ENCODE measurements around the gene PIGU. TPM values are rescaled to one million over a fixed set of nuclear protein-coding genes. Genes with fewer than 3 reads are reported as not detected.

The PIGU gene
- total RNA-seq, 1 experiment from 2014 or later: 32.8 TPM

DNA sequence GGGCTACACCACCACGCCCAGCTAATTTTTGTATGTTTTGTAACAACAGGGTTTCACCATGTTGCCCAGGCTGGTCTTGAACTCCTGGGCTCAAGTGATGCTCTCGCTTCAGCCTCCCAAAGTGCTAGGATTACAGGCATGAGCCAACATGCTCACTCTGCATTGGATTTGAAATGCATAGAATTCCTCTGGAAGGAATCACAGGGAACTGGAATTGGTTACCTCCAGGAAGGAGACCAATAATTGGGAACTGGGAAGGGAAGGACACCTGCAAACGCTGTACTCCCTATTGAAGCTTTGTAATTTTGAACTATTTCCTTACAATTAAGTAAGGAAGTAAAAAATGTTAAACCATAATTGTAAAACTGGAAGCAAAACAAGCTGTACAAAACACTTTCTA is 14.9 kb upstream of the PIGU start:
- H3K27ac Mint-ChIP-seq: no peak overlapping the region
- H4K91ac ChIP-seq (ENCODE audit: insufficient read length, low read depth, low read length): no peak overlapping the region
- TF ChIP-seq, protein P1, sequence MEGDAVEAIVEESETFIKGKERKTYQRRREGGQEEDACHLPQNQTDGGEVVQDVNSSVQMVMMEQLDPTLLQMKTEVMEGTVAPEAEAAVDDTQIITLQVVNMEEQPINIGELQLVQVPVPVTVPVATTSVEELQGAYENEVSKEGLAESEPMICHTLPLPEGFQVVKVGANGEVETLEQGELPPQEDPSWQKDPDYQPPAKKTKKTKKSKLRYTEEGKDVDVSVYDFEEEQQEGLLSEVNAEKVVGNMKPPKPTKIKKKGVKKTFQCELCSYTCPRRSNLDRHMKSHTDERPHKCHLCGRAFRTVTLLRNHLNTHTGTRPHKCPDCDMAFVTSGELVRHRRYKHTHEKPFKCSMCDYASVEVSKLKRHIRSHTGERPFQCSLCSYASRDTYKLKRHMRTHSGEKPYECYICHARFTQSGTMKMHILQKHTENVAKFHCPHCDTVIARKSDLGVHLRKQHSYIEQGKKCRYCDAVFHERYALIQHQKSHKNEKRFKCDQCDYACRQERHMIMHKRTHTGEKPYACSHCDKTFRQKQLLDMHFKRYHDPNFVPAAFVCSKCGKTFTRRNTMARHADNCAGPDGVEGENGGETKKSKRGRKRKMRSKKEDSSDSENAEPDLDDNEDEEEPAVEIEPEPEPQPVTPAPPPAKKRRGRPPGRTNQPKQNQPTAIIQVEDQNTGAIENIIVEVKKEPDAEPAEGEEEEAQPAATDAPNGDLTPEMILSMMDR (conservative IDR thresholded peaks at IDR 0.05): no peak
- H3K36me3 Mint-ChIP-seq (ENCODE audit: insufficient read depth in 1 of 3, low read depth in 3 of 3): no peaks in the 10 kb centered on the region
- no peak overlapping the region for H2BK5ac ChIP-seq (ENCODE audit: insufficient read length, low read length)
- no peak overlapping the region for H3K14ac ChIP-seq (ENCODE audit: insufficient read depth, low read length)
- no CpG with 5 or more reads among the region's 3 CpGs for WGBS (ENCODE audit: extremely low coverage, insufficient read length, low lambda C conversion rate)
- no peak overlapping the region for H2AFZ ChIP-seq (ENCODE audit: low read length)
- no peak overlapping the region for H2BK120ac ChIP-seq (ENCODE audit: low read depth, low read length, poor library complexity, severe bottlenecking)
- H3K4ac ChIP-seq (ENCODE audit: low read depth, low read length): no peak overlapping the region
- no peaks in the 10 kb centered on the region for H3K9me3 ChIP-seq (ENCODE audit: control insufficient read depth, low read depth, low read length)
- H3K27me3 ChIP-seq (ENCODE audit: insufficient read depth, low read length): no peaks in the 10 kb centered on the region
- H4K20me1 ChIP-seq (ENCODE audit: control insufficient read depth, insufficient read depth, insufficient read length): no peaks in the 10 kb centered on the region
- no peak overlapping the region for H3K56ac ChIP-seq (ENCODE audit: insufficient read length, low read depth, low read length)
- H3K9ac ChIP-seq (ENCODE audit: extremely low read depth, insufficient read length, low read length): no peak overlapping the region
- no peak overlapping the region for H2AK5ac ChIP-seq (ENCODE audit: insufficient read length, low read length)
- no peak overlapping the region for H4K8ac ChIP-seq (replicated peaks; ENCODE audit: insufficient read length, low read depth, low read length)
- H3K4me1 ChIP-seq (ENCODE audit: insufficient read depth, low read length): no peaks in the 10 kb centered on the region
- no peaks in the 10 kb centered on the region for H3K79me2 ChIP-seq (ENCODE audit: insufficient read depth, low read length)
- no peaks in the 10 kb centered on the region for H3K9me3 Mint-ChIP-seq
- no peak overlapping the region for H2BK20ac ChIP-seq (ENCODE audit: low read depth, low read length, poor library complexity, severe bottlenecking)
- no peaks in the 10 kb centered on the region for H3K23me2 ChIP-seq (ENCODE audit: insufficient read length, low read depth, low read length, poor library complexity, severe bottlenecking)
- DNase-seq: no peak
- H3K23ac ChIP-seq (ENCODE audit: insufficient read length, low read depth, low read length): no peak overlapping the region
- H3K27ac ChIP-seq (ENCODE audit: insufficient read length, low read depth, low read length): no peak overlapping the region
- peaks cover 0 to 3% of the 10 kb centered on the region in 2 experiments; a peak in 1 of 4 replicates for H3K4me1 Mint-ChIP-seq
- peaks cover 2% of the 10 kb centered on the region for H3K27me3 Mint-ChIP-seq (ENCODE audit: low read depth)
- no peak overlapping the region for H4K5ac ChIP-seq (ENCODE audit: insufficient read length, low read depth, low read length)
- no peak overlapping the region for H3T11ph ChIP-seq (ENCODE audit: low read length)
- no peak overlapping the region for H3K4me2 ChIP-seq (ENCODE audit: insufficient read depth, insufficient read length, low read length)
- H2BK15ac ChIP-seq (ENCODE audit: low read depth, low read length): no peak overlapping the region
- H2BK12ac ChIP-seq (ENCODE audit: insufficient read length, low read depth, low read length): no peak overlapping the region
- no peak overlapping the region for H3K18ac ChIP-seq (ENCODE audit: insufficient read length, low read depth, low read length)
- H3K79me1 ChIP-seq (ENCODE audit: insufficient read depth, low read depth, low read length, poor library complexity, severe bottlenecking): no peaks in the 10 kb centered on the region
- H3K4me3 Mint-ChIP-seq: no peak overlapping the region
